ENCODE measurements around the gene STIM1. TPM values are rescaled to one million over a fixed set of nuclear protein-coding genes. Genes with fewer than 3 reads are reported as not detected.

STIM1 gene
- total RNA-seq, 1 experiment from 2014 or later, result 18.0 TPM

DNA sequence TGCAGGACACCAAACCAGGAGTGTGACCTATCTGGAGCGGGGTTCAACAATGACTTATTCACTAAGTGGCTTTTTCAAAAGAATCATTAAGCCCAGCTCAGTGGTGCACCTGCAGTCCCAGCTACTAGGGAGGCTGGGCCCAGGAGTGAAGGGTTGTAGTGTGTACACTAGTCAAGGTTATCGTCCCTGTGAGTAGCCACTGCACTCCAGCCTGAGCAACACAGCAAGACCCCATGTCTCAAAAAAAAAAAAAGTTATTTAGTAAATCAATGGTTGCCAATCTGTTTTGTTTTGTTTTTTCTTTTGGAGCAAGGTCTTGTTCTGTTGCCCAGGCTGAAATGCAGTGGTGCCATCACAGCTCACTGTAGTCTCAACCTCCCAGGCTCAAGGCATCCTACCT is 22.6 kb upstream of the STIM1 start (continued):
- TF ChIP-seq, protein P1, sequence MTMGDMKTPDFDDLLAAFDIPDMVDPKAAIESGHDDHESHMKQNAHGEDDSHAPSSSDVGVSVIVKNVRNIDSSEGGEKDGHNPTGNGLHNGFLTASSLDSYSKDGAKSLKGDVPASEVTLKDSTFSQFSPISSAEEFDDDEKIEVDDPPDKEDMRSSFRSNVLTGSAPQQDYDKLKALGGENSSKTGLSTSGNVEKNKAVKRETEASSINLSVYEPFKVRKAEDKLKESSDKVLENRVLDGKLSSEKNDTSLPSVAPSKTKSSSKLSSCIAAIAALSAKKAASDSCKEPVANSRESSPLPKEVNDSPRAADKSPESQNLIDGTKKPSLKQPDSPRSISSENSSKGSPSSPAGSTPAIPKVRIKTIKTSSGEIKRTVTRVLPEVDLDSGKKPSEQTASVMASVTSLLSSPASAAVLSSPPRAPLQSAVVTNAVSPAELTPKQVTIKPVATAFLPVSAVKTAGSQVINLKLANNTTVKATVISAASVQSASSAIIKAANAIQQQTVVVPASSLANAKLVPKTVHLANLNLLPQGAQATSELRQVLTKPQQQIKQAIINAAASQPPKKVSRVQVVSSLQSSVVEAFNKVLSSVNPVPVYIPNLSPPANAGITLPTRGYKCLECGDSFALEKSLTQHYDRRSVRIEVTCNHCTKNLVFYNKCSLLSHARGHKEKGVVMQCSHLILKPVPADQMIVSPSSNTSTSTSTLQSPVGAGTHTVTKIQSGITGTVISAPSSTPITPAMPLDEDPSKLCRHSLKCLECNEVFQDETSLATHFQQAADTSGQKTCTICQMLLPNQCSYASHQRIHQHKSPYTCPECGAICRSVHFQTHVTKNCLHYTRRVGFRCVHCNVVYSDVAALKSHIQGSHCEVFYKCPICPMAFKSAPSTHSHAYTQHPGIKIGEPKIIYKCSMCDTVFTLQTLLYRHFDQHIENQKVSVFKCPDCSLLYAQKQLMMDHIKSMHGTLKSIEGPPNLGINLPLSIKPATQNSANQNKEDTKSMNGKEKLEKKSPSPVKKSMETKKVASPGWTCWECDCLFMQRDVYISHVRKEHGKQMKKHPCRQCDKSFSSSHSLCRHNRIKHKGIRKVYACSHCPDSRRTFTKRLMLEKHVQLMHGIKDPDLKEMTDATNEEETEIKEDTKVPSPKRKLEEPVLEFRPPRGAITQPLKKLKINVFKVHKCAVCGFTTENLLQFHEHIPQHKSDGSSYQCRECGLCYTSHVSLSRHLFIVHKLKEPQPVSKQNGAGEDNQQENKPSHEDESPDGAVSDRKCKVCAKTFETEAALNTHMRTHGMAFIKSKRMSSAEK (CRISPR knock-in tag; IDR thresholded peaks at IDR 0.05; ENCODE audit: borderline replicate concordance), result no peak
- TF ChIP-seq SMAD4 (CRISPR knock-in tag; IDR thresholded peaks at IDR 0.05) (no peak), NFE2L1 (CRISPR knock-in tag; IDR thresholded peaks at IDR 0.05) (no peak)

GRCh38 chr11:3833449-3833848 is 22.0 kb upstream of the STIM1 start:
- no peak for ATAC-seq
- POLR2A ChIA-PET, result no interaction called here
- Mint-ChIP-seq H3K9me3 (no peaks in the 10 kb centered on the region), H3K27me3 (ENCODE audit: low read depth) (no peaks in the 10 kb centered on the region), H3K4me1 (peaks cover 41% of the 10 kb centered on the region), H3K4me3 (no peak overlapping the region), H3K27ac (no peak overlapping the region), H3K36me3 (peaks cover 19% of the 10 kb centered on the region)
- TF ChIP-seq, protein P2, sequence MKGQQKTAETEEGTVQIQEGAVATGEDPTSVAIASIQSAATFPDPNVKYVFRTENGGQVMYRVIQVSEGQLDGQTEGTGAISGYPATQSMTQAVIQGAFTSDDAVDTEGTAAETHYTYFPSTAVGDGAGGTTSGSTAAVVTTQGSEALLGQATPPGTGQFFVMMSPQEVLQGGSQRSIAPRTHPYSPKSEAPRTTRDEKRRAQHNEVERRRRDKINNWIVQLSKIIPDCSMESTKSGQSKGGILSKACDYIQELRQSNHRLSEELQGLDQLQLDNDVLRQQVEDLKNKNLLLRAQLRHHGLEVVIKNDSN (CRISPR knock-in tag; IDR thresholded peaks at IDR 0.05), result no peak
- no peak for TF ChIP-seq GABPB1 (CRISPR knock-in tag; IDR thresholded peaks at IDR 0.05)
- TF ChIP-seq OVOL2 (CRISPR knock-in tag; IDR thresholded peaks at IDR 0.05; ENCODE audit: borderline replicate concordance), result no peak
- TF ChIP-seq HMGXB4 (CRISPR knock-in tag; IDR thresholded peaks at IDR 0.05), result no peak
- no peak for TF ChIP-seq ETV6 (CRISPR knock-in tag; IDR thresholded peaks at IDR 0.05)
- TF ChIP-seq, protein P3, sequence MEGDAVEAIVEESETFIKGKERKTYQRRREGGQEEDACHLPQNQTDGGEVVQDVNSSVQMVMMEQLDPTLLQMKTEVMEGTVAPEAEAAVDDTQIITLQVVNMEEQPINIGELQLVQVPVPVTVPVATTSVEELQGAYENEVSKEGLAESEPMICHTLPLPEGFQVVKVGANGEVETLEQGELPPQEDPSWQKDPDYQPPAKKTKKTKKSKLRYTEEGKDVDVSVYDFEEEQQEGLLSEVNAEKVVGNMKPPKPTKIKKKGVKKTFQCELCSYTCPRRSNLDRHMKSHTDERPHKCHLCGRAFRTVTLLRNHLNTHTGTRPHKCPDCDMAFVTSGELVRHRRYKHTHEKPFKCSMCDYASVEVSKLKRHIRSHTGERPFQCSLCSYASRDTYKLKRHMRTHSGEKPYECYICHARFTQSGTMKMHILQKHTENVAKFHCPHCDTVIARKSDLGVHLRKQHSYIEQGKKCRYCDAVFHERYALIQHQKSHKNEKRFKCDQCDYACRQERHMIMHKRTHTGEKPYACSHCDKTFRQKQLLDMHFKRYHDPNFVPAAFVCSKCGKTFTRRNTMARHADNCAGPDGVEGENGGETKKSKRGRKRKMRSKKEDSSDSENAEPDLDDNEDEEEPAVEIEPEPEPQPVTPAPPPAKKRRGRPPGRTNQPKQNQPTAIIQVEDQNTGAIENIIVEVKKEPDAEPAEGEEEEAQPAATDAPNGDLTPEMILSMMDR (IDR thresholded peaks at IDR 0.05), result no peak
- no peak for TF ChIP-seq TCF7 (CRISPR knock-in tag; IDR thresholded peaks at IDR 0.05; ENCODE audit: low read depth)
- TF ChIP-seq TEAD4 (CRISPR knock-in tag; IDR thresholded peaks at IDR 0.05), result no peak
- no peak for TF ChIP-seq FOXP4 (CRISPR knock-in tag; IDR thresholded peaks at IDR 0.05)
- TF ChIP-seq KAT7 (CRISPR knock-in tag; IDR thresholded peaks at IDR 0.05; ENCODE audit: borderline replicate concordance), result no peak
- no peak for TF ChIP-seq ELF4 (CRISPR knock-in tag; IDR thresholded peaks at IDR 0.05; ENCODE audit: low read depth)
- TF ChIP-seq, protein P1 (CRISPR knock-in tag; IDR thresholded peaks at IDR 0.05; ENCODE audit: borderline replicate concordance), result no peak
- DNase-seq (ENCODE audit: low spot score), result no peak
- CTCF ChIA-PET, result interaction anchor here (1.4 to 1.5 kb wide), 2 partner anchors 8 to 16 kb away, joined by 5 read pairs; no protein-coding TSS in a partner anchor

All from WTC11 (cell line).